T47D (cell line): Measurements from ENCODE around the gene OBI1.

Experiments
- DNase-seq, 2 experiments: peaks; one replicate each; pipeline versions ENCODE4 v3.0.0 to v3.0.0-alpha.2; 2011 to 2012; ENCODE audit warnings: low read depth in 1 of 2, low spot score in 1 of 2
- JUND ChIP-seq: IDR thresholded peaks from 2 replicates; pipeline ENCODE4 v1.6.1; 2012; ENCODE audit warnings: low read depth
- in situ Hi-C: cut with HindIII; loops from 2 replicates; pipeline ENCODE4 v1.10.0; 2016; ENCODE audit warnings: low sequenced_read_pairs, low pct_unique_long_range_greater_than_20kb

The OBI1 gene

GRCh38 chr13:78606471-78607408 is 52.2 kb downstream of the OBI1 start:
- no peak for DNase-seq
- TF ChIP-seq JUND, result no peak
- in situ Hi-C loops, result no loop called here

DNA sequence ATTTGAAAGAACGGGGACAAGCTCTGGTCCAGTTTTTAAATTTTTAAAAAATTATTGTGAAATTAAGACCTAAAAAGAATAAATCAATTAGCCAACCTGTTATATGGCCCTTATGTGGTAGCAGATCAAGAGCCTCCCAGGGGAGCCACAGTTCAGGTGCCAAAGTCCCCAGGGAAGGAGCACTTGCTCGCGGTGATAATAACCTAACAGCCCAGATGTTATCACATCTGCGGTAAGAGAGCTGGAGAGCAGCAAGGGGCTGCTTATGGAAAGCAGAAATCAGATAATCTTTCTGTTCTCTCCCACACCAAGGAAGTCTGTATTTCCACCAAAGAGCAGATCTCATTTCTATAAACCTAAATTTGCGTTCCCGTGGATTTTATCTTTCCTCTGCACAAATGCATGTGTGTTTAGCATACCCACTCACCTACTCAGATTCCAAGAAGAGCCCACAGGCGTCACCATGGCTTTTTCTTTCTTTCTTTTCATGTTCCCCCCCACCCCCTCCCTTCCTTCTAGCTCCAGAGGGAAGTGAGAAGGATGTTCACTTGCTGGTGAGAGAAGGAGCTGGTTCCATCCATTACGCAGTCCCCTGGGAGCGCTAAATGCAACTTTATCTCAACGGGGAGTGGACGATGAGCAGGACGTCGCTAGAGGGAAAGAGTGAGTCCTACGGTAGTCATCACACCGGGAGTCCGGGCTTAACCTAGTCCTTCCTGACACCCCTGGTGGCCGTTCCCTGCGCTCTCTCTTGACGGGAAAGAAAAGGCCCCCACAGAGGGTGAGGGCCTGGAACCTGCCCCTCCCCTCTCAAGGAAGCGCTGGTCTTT is 54.0 kb downstream of the OBI1 start:
- in situ Hi-C loops, result no loop called here
- no peak for DNase-seq
- no peak for TF ChIP-seq JUND

- no peak for DNase-seq
- in situ Hi-C loops, result no loop called here
- TF ChIP-seq JUND, result no peak
Observed at GRCh38 chr13:78603240-78603957, 55.6 kb downstream of the OBI1 start, which contains the start of gene POU4F1. Gene POU4F1, minus strand, starts transcription at chr13:78603552. Its CDS starts 226 bp downstream, at chr13:78603326.

DNA sequence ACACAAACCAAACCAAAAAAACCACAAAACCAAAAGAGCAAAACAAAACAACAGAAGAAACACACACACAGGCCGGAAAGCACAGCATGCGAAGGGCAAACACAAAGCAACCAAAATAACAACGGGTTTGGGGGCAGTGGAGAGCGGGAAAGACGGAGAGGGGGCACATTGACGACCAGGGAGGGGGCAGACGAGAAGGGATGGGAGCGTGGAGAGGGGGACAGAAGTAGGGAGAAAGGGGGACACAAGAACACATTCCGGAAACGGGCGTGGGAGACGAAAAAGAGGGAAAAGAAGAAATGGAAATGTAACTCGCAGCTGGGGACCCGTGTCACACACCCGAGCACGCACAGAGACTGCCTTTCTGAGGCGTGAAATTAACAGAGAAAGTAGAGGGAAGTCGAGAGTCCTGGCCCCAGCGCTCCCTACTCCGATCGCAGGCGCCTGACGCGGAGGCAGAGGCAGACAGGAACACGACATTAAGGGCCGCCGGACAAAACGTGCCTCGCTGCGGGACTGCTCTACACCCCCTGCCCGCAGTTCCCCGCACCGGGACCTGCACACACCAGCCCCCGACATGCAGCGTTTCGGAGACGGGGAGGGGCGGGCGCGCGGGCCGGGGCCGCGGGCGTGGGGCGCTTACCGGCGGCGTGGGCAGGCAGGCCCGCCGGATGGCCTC is 56.3 kb downstream of the OBI1 start:
- in situ Hi-C loops, result no loop called here
- no peak for DNase-seq
- no peak for TF ChIP-seq JUND

DNA sequence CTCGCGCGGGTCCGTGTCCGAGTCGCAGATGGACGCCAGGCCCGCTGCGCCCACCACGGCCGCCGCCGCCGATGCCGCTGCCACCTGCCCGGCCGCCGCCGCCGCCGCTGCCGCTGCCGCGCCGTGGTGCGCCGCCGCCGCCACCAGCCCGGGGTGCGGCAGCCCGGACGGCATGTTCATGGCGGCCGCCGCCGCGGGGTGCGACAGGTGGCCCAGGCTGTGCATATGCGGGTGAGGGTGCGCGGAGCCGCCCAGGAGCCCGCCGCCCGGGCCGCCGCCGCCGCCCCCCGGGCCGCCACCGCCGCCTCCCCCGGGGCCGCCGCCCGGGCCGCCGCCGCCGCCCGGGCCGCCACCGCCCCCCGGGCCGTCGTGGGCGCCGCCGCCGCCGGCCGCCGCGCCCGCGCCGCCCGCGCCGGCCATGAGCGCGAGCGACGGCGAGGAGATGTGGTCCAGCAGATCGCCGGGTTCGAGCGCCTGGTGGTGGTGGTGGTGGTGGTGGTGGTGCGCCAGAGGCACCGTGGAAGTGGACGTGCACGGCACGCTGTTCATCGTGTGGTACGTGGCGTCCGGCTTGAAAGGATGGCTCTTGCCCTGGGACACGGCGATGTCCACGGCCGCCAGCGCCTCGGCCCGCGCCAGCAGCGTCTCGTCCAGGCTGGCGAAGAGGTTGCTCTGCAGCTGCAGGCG is 56.9 kb downstream of the OBI1 start:
- no peak for DNase-seq
- TF ChIP-seq JUND, result no peak
- in situ Hi-C loops, result no loop called here

DNA sequence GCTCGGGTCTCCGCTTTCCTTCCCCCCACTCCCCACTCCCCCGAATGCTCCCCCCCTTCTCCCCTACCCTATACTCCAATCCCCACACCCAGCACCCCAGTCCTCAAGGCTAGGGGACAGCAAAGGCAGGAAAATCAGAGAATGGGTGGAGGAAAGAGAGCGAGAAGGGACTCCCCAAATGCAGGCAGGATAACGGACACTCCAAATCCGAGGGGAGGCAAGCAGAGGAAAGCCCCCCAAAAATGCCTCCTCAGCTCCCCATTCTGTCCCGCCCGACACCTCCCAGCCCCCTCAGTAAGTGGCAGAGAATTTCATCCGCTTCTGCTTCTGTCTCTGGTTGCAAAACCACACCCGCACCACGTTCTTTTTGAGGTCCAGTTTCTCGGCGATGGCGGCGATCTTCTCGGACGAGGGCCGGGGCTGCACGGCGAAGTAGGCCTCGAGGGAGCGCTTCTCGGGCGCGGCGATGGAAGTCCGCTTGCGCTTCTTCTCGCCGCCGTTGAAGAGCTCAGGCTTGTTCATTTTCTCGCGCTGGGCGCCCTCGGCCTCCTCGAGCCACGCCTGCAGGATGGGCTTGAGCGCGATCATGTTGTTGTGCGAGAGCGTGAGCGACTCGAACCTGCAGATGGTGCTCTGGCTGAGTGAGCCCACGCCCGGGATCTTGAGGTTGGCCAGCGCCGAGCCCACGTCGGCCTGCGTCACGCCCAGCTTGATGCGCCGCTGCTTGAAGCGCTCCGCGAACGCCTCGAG is 57.7 kb downstream of the OBI1 start:
- no peak for TF ChIP-seq JUND
- in situ Hi-C loops, result no loop called here
- DNase-seq, result no peak

- TF ChIP-seq JUND, result no peak
- DNase-seq, result no peak
- in situ Hi-C loops, result no loop called here
Observed at GRCh38 chr13:78600280-78600883, 58.6 kb downstream of the OBI1 start.

GRCh38 chr13:78599645-78600279 is 59.2 kb downstream of the OBI1 start:
- in situ Hi-C loops, result no loop called here
- no peak for TF ChIP-seq JUND
- DNase-seq, result no peak

DNA sequence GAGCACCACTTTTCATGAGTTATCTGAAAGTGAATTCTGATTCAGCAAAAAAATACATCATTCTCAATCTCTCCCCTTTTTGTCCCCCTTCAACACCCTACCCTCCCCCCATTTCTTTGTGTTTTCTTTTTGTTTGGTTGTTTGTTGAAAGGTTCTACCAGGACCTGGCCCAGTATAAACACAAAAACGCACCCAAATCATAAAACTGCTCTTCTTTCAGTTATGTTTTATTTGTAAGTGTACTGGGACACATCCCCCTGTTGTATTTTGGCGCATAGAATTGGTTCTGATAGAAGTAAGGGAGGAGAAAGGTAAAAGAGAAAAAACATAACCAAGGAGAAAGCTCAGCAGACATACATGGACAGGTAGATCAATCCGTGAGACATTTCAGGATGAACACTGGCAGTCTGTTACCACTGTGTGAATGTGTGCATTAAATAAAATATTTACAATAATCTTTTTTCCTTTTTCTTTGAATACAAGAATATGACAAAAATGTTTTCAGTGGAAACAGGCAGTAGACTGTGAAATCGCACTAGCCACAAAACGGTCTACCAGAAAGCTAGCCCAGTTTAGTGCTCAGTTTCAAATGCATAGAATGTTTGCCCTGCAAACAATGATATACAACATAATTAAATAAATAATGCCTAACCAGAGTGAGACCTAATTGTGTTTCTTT is 59.9 kb downstream of the OBI1 start:
- in situ Hi-C loops, result no loop called here
- DNase-seq, result no peak
- TF ChIP-seq JUND, result no peak
